GM10847 (cell line): ENCODE data around the gene CIZ1.

Source experiments
- POLR2A ChIP-seq: IDR thresholded peaks from 2 replicates; pipeline ENCODE4 v1.6.1; 2011; ENCODE audit not compliant: insufficient read length; ENCODE audit errors: extremely low read depth

The CIZ1 gene

DNA sequence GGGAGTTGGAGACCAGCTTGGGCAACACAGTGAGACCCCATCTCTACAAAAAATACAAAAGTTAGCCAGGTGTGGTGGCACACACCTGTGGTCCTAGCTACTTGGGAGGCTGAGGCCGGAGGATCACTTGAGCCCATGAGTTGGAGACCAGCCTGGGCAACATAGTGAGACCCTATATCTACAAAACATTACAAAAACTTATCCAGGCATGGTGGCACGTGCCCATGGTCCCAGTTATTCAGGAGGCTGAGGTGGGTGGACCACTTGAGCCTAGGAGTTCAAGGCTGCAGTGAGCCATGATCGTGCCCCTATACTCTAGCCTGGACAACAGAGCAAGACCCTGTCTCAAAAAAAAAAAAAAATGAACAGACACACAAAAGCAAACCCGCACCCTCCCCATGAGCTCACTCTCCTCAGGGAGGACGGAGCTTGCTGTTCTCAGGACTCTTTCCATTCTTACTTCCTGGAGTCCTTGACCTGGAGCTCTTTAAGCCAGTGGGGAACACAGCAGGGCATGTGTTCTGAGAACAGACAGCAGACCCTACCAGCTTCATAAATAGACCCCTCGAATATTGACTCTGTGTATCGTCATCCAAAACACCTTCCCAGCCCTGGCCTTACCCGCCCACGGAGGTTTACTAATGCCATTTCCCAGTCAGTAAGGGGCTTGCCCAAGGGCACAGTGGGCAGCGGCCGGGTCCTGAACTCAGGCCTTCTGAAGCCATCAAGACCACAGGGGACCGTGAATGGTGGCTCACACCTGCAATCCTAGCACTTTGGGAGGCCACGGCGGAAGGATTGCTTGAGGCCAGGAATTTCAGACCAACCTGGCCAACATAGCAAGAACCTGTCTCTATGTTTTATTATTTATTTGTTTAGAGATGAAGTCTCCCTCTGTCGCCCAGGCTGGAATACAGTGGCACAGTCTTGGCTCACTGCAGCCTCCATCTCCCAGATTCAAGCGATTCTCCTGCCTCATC, 75.0 kb downstream of the CIZ1 start:
- TF ChIP-seq POLR2A = no peak
